NCI-H1694 treated with DMSO at 0.1 percent for 48 hours (cell line): ENCODE data around the gene CIPC.

Source experiments
- DNase-seq: peaks from one replicate; lab custom pipeline; 2025; lab: John Stamatoyannopoulos, UW

The CIPC gene

GRCh38 chr14:77069551-77069950 lies 28.5 kb upstream of the CIPC start:
- DNase-seq, result no peak

GRCh38 chr14:77071938-77072388 lies 26.1 kb upstream of the CIPC start:
- DNase-seq, result no peak

- no peak for DNase-seq
Observed at GRCh38 chr14:77074969-77075368, 23.1 kb upstream of the CIPC start.

GRCh38 chr14:77076113-77076631 lies 21.9 kb upstream of the CIPC start:
- DNase-seq, result no peak

GRCh38 chr14:77077040-77077439 lies 21.0 kb upstream of the CIPC start:
- DNase-seq, result no peak

GRCh38 chr14:77082356-77082755 lies 15.7 kb upstream of the CIPC start:
- DNase-seq, result no peak

- no peak for DNase-seq
Observed at GRCh38 chr14:77083082-77083481, 15.0 kb upstream of the CIPC start.

DNA sequence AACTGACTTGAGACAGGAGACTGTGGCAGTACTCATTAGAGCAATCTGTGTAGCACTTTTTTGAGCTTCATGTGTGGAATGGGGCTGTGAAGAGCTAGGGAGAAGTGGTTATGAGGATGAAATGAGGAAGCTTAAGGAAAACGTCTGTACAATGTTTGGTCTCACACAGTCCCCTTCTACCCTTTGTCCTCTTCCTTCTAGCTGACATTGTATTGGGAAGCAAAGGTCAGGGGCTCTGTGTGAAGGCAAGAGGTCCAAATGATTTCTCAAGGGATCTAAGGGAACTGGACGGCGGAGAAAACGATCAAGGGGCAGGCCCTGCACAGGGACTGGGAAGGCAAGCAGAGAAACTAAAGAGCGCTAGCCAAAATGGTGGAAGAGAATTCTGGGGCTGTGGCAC lies 13.1 kb upstream of the CIPC start:
- DNase-seq, result no peak

DNA sequence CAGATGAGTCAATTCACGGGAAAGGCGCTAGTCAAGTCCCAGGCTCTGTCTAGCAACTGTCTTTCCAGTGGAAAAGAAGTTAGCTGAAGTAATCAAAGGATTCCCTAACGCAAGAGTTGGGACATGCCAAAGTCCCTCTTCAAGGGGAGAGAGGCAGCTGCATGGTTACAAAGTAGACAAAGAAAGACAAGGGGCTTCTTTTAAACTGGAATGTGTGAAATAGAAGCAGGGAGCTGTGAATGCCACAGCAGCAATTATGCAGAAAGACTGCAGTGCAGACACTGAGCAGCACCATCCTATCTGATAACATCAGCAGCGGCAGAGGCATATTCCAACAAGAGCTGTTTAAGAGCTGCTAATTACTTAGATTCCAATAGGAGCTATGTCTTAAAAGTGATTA lies 12.5 kb upstream of the CIPC start:
- DNase-seq, result no peak

- no peak for DNase-seq
Observed at GRCh38 chr14:77086017-77086727, 11.9 kb upstream of the CIPC start.

DNA sequence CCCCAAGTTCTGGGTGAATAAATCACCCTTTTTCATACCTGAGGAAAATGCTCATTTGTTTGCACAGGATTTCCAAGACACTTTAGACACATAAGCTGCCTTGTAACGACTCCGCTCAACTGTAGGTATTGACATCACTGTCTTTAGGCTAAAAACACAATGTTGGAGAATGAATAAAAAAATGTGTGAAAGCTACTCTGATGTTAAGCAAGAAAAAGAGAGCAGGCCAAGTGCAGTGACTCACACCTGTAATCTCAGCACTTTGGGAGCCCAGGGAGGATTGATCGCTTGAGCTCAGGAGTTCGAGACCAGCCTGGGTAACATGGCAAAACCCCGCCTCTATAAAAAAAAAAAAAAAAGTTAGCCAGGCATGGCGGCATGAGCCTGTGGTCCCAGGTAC lies 11.1 kb upstream of the CIPC start:
- DNase-seq, result no peak

DNA sequence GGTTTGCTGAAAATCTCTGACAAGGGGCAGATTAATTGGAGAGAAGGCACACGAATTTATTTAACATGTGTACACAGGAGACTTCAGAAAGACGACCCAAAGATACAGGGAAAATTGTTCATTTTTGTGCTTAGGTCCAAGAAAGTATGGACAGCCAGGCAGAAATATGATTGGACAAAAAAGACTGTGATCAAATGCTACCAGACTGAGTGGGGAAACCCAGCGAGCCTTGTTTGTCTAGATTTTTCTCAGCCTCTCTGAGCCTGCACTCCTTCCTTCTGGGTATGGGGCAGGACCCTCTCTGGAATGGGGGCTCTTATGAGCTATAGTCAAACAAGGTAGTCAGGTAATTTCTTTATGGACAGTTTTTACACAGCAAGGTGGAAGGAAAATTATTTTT lies 10.4 kb upstream of the CIPC start:
- DNase-seq, result no peak

- peak; percentile 34 for DNase-seq
Observed at GRCh38 chr14:77088219-77088618, 9.8 kb upstream of the CIPC start.

GRCh38 chr14:77088645-77089044 lies 9.4 kb upstream of the CIPC start:
- no peak for DNase-seq

DNA sequence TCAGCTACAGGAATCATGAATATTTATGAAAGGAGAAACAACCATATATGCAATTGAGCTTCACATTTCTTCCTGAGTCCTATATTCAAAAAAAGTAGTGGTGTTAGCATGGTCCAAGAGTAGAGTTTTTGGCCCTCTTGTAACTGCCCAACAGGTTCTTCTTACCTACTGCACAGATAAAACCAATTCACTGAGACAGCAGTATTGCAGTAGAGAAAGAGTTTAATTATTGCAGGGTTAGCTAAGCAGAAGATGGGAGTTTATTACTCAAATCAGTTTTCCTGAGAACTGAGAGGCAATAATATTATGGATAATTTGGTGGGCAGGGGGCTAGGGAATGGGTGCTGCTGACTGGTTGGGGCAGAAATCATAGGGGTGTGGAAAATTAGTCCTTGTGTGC lies 6.5 kb upstream of the CIPC start:
- no peak for DNase-seq

GRCh38 chr14:77092676-77093075 lies 5.4 kb upstream of the CIPC start:
- DNase-seq, result no peak

- peak; percentile 95 for DNase-seq
Observed at GRCh38 chr14:77094672-77095284, 3.3 kb upstream of the CIPC start.

DNA sequence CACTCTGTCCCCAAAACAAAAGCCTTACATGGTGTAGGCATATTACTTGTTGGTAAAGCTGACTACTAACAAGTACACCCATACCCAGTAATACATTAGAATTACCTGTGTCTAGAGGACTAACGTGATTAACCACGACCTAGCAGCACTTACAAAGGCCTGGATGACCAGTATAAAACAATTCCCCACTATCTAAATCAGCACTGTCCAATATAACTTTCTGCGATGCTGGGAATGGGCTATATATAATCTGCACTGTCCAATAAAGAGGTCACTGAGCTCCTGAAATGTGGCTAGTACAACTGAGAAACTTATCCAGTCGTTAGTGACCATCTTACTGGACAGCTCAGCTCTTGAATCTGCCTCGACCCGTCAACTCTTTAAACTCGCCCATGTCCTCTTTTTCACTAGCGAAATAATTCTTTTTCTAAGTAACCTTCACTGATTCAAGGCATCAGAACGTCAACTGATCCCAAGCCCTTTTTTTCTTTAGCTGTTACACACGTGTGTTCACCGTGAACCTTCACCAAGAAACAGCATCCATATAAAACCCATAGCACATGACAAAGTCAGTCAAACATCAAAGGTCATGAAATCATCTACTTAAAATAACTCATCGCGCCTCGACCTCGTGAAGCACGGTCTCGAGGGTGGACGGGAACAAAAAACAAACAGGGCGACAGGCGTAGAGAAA lies 905 bp upstream of the CIPC start:
- peak; percentile 65 for DNase-seq

- DNase-seq, result peak; percentile 59
Observed at GRCh38 chr14:77098529-77099353, 683 bp downstream of the CIPC start.

DNA sequence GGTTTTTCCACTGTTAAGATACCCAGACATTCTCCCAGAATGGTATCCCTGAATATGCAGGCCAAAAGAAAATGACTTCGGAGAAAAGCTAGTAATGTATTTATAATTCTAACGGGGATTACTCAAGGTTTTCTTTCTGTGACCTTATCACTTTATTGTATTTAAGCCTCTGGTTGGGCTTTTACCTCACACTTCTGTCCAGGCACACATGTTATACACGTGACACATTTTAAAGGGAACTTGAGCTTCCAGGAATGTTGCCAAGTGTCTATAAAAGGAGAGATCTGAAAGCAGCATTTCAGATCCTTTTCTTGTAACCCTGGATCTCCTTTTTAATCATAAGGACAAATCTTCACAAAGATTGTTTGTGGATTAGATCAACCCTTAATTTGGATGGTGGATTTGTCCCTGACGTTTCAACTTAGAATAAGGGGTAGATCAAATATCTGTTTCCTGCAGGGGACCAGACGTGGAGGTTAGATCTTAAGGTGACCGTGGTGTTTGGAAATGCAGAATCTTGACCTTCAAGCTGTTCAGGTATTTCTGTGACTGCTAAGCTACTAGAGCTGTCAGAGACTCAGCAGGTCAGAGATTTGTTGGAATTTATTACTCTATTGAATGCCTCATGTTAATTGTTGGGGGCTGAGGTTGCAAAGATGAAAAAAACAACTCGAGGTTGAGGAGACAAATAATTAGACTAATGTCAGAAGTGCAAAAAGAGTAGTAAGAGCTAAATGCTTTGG lies 1.5 kb downstream of the CIPC start:
- peak; percentile 50 for DNase-seq

- no peak for DNase-seq
Observed at GRCh38 chr14:77100961-77101360, 2.9 kb downstream of the CIPC start.
